ENCODE measurements around the gene TUBG1. TPM values are rescaled to one million over a fixed set of nuclear protein-coding genes. Genes with fewer than 3 reads are reported as not detected.

TUBG1 gene
- total and polyA plus RNA-seq, 10 of the 15 experiments (the other 5 are each of a cell fraction or from before 2014, with no cell fraction given) = 40.0 to 256 (median 107) TPM

GRCh38 chr17:42568341-42569111, 41.0 kb upstream of the TUBG1 start (continued):
- TF ChIP-seq CEBPZ (IDR thresholded peaks at IDR 0.05; ENCODE audit: low read depth, low read length) (no peak), CBX3 (IDR thresholded peaks at IDR 0.05; ENCODE audit: borderline replicate concordance, low read depth) (no peak), BCLAF1 (IDR thresholded peaks at IDR 0.05) (no peak), HDAC6 (IDR thresholded peaks at IDR 0.05; ENCODE audit: unreplicated experiment) (no peak), CTCF (IDR thresholded peaks at IDR 0.05 in 2 of 3, conservative IDR thresholded peaks at IDR 0.05 in 1 of 3; ENCODE audit: control insufficient read depth in 2 of 3, extremely low read depth in 1 of 3, insufficient read depth in 1 of 3, low read depth in 3 of 3, low read length in 3 of 3) (no peak), NFIC (IDR thresholded peaks at IDR 0.05; ENCODE audit: low read depth, low read length) (no peak), CBX5 (IDR thresholded peaks at IDR 0.05; ENCODE audit: low read depth) (no peak), ASH2L (IDR thresholded peaks at IDR 0.05; ENCODE audit: borderline replicate concordance, low read depth) (no peak), WRNIP1 (IDR thresholded peaks at IDR 0.05; ENCODE audit: borderline replicate concordance, low read depth, low read length) (no peak)
